ENCODE results near the gene ADARB2.

ADARB2 gene

GRCh38 chr10:1467334-1468076 is 269.8 kb downstream of the ADARB2 start:
- no peak for TF ChIP-seq POLR2AphosphoS5 (IDR thresholded peaks at IDR 0.05; ENCODE audit: low read depth, low read length)
- TF ChIP-seq TAF1 (IDR thresholded peaks at IDR 0.05; ENCODE audit: borderline replicate concordance, insufficient read depth, low read length), result no peak
- TF ChIP-seq SIN3A (IDR thresholded peaks at IDR 0.05; ENCODE audit: borderline replicate concordance, insufficient read depth, low read length), result no peak
- no peak for TF ChIP-seq REST (IDR thresholded peaks at IDR 0.05; ENCODE audit: insufficient read depth in 1 of 2, low read depth in 2 of 2, low read length in 2 of 2)
- no peak for TF ChIP-seq FOXP2 (optimal IDR thresholded peaks at IDR 0.05; ENCODE audit: borderline replicate concordance, extremely low read depth, extremely low read length, insufficient read depth)

GRCh38 chr10:1465993-1466764 is 271.1 kb downstream of the ADARB2 start:
- TF ChIP-seq POLR2AphosphoS5 (IDR thresholded peaks at IDR 0.05; ENCODE audit: low read depth, low read length) (no peak), SIN3A (IDR thresholded peaks at IDR 0.05; ENCODE audit: borderline replicate concordance, insufficient read depth, low read length) (no peak)

GRCh38 chr10:1465418-1465911 is 271.9 kb downstream of the ADARB2 start:
- no peak for TF ChIP-seq POLR2AphosphoS5 (IDR thresholded peaks at IDR 0.05; ENCODE audit: low read depth, low read length)
- TF ChIP-seq TAF1 (IDR thresholded peaks at IDR 0.05; ENCODE audit: borderline replicate concordance, insufficient read depth, low read length), result no peak
- no peak for TF ChIP-seq SIN3A (IDR thresholded peaks at IDR 0.05; ENCODE audit: borderline replicate concordance, insufficient read depth, low read length)
- TF ChIP-seq REST (IDR thresholded peaks at IDR 0.05; ENCODE audit: insufficient read depth in 1 of 2, low read depth in 2 of 2, low read length in 2 of 2), result no peak
- no peak for TF ChIP-seq FOXP2 (optimal IDR thresholded peaks at IDR 0.05; ENCODE audit: borderline replicate concordance, extremely low read depth, extremely low read length, insufficient read depth)

GRCh38 chr10:1464881-1465417 is 272.4 kb downstream of the ADARB2 start:
- TF ChIP-seq SIN3A (IDR thresholded peaks at IDR 0.05; ENCODE audit: borderline replicate concordance, insufficient read depth, low read length) (no peak), POLR2AphosphoS5 (IDR thresholded peaks at IDR 0.05; ENCODE audit: low read depth, low read length) (no peak), TAF1 (IDR thresholded peaks at IDR 0.05; ENCODE audit: borderline replicate concordance, insufficient read depth, low read length) (no peak), FOXP2 (optimal IDR thresholded peaks at IDR 0.05; ENCODE audit: borderline replicate concordance, extremely low read depth, extremely low read length, insufficient read depth) (no peak), REST (IDR thresholded peaks at IDR 0.05; ENCODE audit: insufficient read depth in 1 of 2, low read depth in 2 of 2, low read length in 2 of 2) (no peak)

- no peak for TF ChIP-seq SIN3A (IDR thresholded peaks at IDR 0.05; ENCODE audit: borderline replicate concordance, insufficient read depth, low read length)
- no peak for TF ChIP-seq POLR2AphosphoS5 (IDR thresholded peaks at IDR 0.05; ENCODE audit: low read depth, low read length)
- TF ChIP-seq TAF1 (IDR thresholded peaks at IDR 0.05; ENCODE audit: borderline replicate concordance, insufficient read depth, low read length), result no peak
- TF ChIP-seq REST (IDR thresholded peaks at IDR 0.05; ENCODE audit: insufficient read depth in 1 of 2, low read depth in 2 of 2, low read length in 2 of 2), result no peak
- TF ChIP-seq FOXP2 (optimal IDR thresholded peaks at IDR 0.05; ENCODE audit: borderline replicate concordance, extremely low read depth, extremely low read length, insufficient read depth), result no peak
Observed at GRCh38 chr10:1462994-1463633, 274.2 kb downstream of the ADARB2 start.
